HepG2 (cell line): Measurements from ENCODE around the gene CD248. TPM values are rescaled to one million over a fixed set of nuclear protein-coding genes. Genes with fewer than 3 reads are reported as not detected.

ENCODE experiments used
- KMT2A ChIP-seq: sonication (generic); formaldehyde crosslinking; IDR thresholded peaks from 2 replicates; pipeline ENCODE4 v1.4.0; 2020; ENCODE audit warnings: missing genetic modification reagents
- MED13 ChIP-seq: sonication (generic); formaldehyde crosslinking; IDR thresholded peaks from 2 replicates; pipeline ENCODE4 v1.5.0; 2020; ENCODE audit warnings: missing genetic modification reagents
- MYC ChIP-seq: sonication (generic); formaldehyde crosslinking; IDR thresholded peaks from 2 replicates; pipeline ENCODE4 v1.9.0; 2021; ENCODE audit warnings: missing genetic modification reagents, borderline replicate concordance
- NPAS2 ChIP-seq: sonication (generic); formaldehyde crosslinking; IDR thresholded peaks from 2 replicates; pipeline ENCODE4 v1.8.0; 2022; ENCODE audit warnings: mild to moderate bottlenecking, missing genetic modification reagents, borderline replicate concordance
- NR2F1 ChIP-seq, 2 experiments: fragments of 450-650 bp in 1 of 2; formaldehyde crosslinking in 1 of 2; IDR thresholded peaks; 2 replicates each; pipeline versions ENCODE4 v1.5.0 to v1.6.1; 2016 to 2020; ENCODE audit warnings: mild to moderate bottlenecking in 1 of 2, missing compliant biosample characterization in 1 of 2, missing genetic modification reagents in 1 of 2, moderate library complexity in 1 of 2
- PHF8 ChIP-seq: sonication (generic); formaldehyde crosslinking; IDR thresholded peaks from 2 replicates; pipeline ENCODE4 v1.5.0; 2020; ENCODE audit warnings: missing genetic modification reagents
- SIN3A ChIP-seq: IDR thresholded peaks from 2 replicates; pipeline ENCODE4 v1.6.1; 2011; ENCODE audit warnings: low read depth, mild to moderate bottlenecking, control low read depth, low read length, borderline replicate concordance
- THAP8 ChIP-seq: sonication (generic); formaldehyde crosslinking; IDR thresholded peaks from 2 replicates; pipeline ENCODE4 v1.5.1; 2020; ENCODE audit warnings: missing genetic modification reagents, mild to moderate bottlenecking, borderline replicate concordance
- ZBTB4 ChIP-seq: sonication (generic); formaldehyde crosslinking; IDR thresholded peaks from 2 replicates; pipeline ENCODE4 v1.4.0; 2020; ENCODE audit warnings: missing genetic modification reagents, mild to moderate bottlenecking, borderline replicate concordance
- ZNF136 ChIP-seq: sonication (generic); formaldehyde crosslinking; IDR thresholded peaks from 2 replicates; pipeline ENCODE4 v1.8.1; 2022; ENCODE audit warnings: low read depth, mild to moderate bottlenecking, moderate library complexity, missing genetic modification reagents
- ZNF383 ChIP-seq: sonication (generic); formaldehyde crosslinking; IDR thresholded peaks from 2 replicates; pipeline ENCODE4 v1.4.0; 2020; ENCODE audit warnings: missing genetic modification reagents, mild to moderate bottlenecking, borderline replicate concordance
- ZNF558 ChIP-seq: sonication (generic); formaldehyde crosslinking; IDR thresholded peaks from 2 replicates; pipeline ENCODE4 v1.9.0; 2022; ENCODE audit warnings: mild to moderate bottlenecking, missing genetic modification reagents, borderline replicate concordance
- ZNF574 ChIP-seq: sonication (generic); formaldehyde crosslinking; IDR thresholded peaks from 2 replicates; pipeline ENCODE4 v1.4.0; 2020; ENCODE audit warnings: missing genetic modification reagents
- ZNF644 ChIP-seq: IDR thresholded peaks from 2 replicates; pipeline ENCODE4 v1.6.1; 2016; ENCODE audit warnings: low read depth
- ZNF776 ChIP-seq: sonication (generic); formaldehyde crosslinking; IDR thresholded peaks from 2 replicates; pipeline ENCODE4 v1.4.0; 2020; ENCODE audit warnings: mild to moderate bottlenecking, missing genetic modification reagents
- polyA plus RNA-seq, 8 experiments: library from polyadenylated mRNA; depleted of rRNA in 3 of 8; stranded (reverse) in 7 of 8; unstranded in 1 of 8; fragments of >200 nt; fragmentation: Illumina TruSeq in 4 of 8; extraction: Trizol in 4 of 8; gene quantifications; 2 replicates each; pipeline versions ENCODE4 v1.2.1 to v1.2.3, GENCODE V29; 2011 to 2016; ENCODE audit warnings: low read depth in 4 of 8, missing spikeins in 1 of 8, mixed read lengths in 1 of 8; ENCODE audit not compliant: insufficient read depth in 1 of 8
- total RNA-seq, 5 experiments: library from RNA; depleted of rRNA; stranded (reverse); fragments of >200 nt; fragmentation: Illumina TruSeq; extraction: Trizol; gene quantifications; 2 replicates each; pipeline ENCODE4 v1.2.3, GENCODE V29; 2016; ENCODE audit warnings: low read depth in 1 of 5
- TF ChIP-seq, protein P1 (sequence below): sonication (generic); formaldehyde crosslinking; IDR thresholded peaks from 2 replicates; pipeline ENCODE4 v1.5.0; 2020; ENCODE audit warnings: missing genetic modification reagents, mild to moderate bottlenecking, borderline replicate concordance
- TF ChIP-seq, protein P2 (sequence below): sonication (generic); formaldehyde crosslinking; IDR thresholded peaks from 2 replicates; pipeline ENCODE4 v1.8.1; 2022; ENCODE audit warnings: mild to moderate bottlenecking, missing genetic modification reagents

The CD248 gene
- total and polyA plus RNA-seq, 2 of the 13 experiments (the other 11 are each of a cell fraction or from before 2014, with no cell fraction given), result 0.25 to 0.35 TPM

DNA sequence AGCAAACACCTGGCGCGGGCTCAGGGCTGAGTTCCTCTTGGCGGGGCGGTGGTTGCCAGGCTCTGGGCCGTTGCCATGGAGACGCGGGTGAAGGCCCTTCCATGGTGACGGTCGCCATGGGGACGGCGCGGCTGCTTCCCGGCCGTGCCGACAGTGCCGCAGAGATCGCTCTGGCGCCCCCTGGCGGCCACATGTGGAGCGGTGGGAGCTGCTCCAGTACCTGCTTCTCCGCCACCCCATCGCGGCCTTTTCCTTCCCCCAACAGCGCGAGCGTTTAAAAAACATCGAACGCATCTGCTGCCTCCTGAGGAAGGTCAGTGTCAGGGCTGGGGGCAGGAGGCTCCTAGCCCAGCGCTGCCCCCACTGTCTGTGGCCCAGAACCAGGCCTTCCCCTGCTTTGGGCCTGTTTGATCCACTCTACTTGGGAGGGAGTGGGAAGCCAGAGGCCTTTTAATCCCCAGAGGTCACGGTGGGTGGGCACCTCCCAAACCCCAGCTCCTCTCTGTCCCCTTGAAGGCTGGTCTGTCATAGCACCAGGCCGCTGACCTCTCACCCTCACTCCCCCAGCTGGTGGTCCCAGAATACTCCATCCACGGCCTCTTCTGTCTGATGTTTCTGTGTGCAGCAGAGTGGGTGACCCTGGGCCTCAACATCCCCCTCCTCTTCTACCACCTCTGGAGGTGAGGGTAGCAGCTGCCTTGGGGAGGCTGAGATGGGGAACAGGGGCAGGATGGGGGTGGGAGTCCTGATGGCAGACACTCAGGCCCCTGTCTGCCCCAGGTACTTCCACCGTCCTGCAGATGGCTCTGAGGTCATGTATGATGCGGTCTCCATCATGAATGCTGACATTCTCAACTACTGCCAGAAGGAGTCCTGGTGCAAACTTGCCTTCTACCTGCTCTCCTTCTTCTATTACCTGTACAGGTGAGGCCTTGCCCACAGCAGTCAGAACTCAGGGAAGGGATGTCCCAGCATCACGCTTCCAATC lies 34.1 kb downstream of the CD248 start (continued):
- TF ChIP-seq ZNF383 (CRISPR knock-in tag), result no peak
- TF ChIP-seq ZNF558 (CRISPR knock-in tag), result no peak
- no peak; the same call in 1 of the 2 replicates for TF ChIP-seq ZBTB4 (CRISPR knock-in tag)
- TF ChIP-seq KMT2A (CRISPR knock-in tag), result no peak
- TF ChIP-seq, protein P1, sequence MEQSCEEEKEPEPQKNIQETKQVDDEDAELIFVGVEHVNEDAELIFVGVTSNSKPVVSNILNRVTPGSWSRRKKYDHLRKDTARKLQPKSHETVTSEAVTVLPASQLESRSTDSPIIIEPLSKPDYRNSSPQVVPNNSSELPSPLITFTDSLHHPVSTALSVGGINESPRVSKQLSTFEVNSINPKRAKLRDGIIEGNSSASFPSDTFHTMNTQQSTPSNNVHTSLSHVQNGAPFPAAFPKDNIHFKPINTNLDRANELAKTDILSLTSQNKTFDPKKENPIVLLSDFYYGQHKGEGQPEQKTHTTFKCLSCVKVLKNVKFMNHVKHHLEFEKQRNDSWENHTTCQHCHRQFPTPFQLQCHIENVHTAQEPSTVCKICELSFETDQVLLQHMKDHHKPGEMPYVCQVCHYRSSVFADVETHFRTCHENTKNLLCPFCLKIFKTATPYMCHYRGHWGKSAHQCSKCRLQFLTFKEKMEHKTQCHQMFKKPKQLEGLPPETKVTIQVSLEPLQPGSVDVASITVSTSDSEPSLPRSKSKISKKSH (CRISPR knock-in tag), result peak; percentile 77; the same call in 1 of the 2 replicates
- TF ChIP-seq ZNF644 (CRISPR knock-in tag), result no peak
- TF ChIP-seq NR2F1 (CRISPR knock-in tag; IDR thresholded peaks at IDR 0.05), result 0 out of 4 replicates have a peak, but pooled peaks of 1 of the 2 experiments have one; percentile 17
- TF ChIP-seq MYC, result no peak
- TF ChIP-seq MED13, result no peak
- TF ChIP-seq ZNF136, result no peak
- no peak; the same call in 1 of the 2 replicates for TF ChIP-seq ZNF574 (CRISPR knock-in tag)
- TF ChIP-seq THAP8, result no peak
- no peak for TF ChIP-seq NPAS2 (CRISPR knock-in tag)
- TF ChIP-seq, protein P2, sequence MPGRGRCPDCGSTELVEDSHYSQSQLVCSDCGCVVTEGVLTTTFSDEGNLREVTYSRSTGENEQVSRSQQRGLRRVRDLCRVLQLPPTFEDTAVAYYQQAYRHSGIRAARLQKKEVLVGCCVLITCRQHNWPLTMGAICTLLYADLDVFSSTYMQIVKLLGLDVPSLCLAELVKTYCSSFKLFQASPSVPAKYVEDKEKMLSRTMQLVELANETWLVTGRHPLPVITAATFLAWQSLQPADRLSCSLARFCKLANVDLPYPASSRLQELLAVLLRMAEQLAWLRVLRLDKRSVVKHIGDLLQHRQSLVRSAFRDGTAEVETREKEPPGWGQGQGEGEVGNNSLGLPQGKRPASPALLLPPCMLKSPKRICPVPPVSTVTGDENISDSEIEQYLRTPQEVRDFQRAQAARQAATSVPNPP (CRISPR knock-in tag), result 0 out of 2 replicates have a peak, but pooled peaks have one; percentile 39
- TF ChIP-seq ZNF776 (CRISPR knock-in tag), result 0 out of 2 replicates have a peak, but pooled peaks have one; percentile 14
- peak; percentile 92; the same call in 1 of the 2 replicates for TF ChIP-seq SIN3A
- no peak for TF ChIP-seq PHF8 (CRISPR knock-in tag)
